RCC 7860 (cell line): Measurements from ENCODE around the gene PMM2.

Experiments used
- DNase-seq: peaks from one replicate; pipeline ENCODE4 v3.0.0-alpha.2; 2015; ENCODE audit warnings: low spot score
- FAIRE-seq: peaks from 2 replicates; lab custom pipeline; 2012; peaks lifted over from hg19 to GRCh38; lab: Jason Lieb, UNC

Gene PMM2

DNA sequence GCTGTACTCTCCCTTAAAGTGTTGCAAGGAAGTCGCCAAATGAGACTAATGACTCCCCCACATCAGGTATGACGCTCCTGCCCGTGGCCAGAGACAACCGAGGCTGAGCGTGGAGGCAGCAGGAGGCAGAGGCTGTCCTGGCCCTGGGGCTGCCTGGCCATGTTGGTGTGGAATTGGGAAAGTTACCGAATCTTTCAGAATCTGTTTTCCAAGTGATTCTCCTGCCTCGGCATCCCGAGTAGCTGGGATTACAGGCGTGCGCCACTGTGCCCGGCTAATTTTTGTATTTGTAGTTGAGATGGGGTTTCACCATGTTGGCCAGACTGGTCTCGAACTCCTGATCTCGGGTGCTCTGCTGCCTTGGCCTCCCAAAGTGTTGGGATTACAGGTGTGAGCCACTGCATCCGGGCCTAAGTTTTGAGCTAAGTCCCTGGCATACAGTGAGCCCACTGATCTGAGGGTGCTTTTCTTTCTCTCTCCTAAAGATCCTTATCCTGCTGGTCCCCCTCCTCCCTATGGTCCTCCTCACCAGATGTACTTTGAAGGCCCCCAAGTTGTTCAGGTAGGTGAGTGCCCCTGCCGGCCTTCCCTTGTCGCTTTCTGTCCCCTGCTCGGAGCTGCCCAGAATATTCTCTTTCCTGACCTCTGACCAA lies 85.2 kb downstream of the PMM2 start:
- DNase-seq, result no peak
- FAIRE-seq, result no peak

DNA sequence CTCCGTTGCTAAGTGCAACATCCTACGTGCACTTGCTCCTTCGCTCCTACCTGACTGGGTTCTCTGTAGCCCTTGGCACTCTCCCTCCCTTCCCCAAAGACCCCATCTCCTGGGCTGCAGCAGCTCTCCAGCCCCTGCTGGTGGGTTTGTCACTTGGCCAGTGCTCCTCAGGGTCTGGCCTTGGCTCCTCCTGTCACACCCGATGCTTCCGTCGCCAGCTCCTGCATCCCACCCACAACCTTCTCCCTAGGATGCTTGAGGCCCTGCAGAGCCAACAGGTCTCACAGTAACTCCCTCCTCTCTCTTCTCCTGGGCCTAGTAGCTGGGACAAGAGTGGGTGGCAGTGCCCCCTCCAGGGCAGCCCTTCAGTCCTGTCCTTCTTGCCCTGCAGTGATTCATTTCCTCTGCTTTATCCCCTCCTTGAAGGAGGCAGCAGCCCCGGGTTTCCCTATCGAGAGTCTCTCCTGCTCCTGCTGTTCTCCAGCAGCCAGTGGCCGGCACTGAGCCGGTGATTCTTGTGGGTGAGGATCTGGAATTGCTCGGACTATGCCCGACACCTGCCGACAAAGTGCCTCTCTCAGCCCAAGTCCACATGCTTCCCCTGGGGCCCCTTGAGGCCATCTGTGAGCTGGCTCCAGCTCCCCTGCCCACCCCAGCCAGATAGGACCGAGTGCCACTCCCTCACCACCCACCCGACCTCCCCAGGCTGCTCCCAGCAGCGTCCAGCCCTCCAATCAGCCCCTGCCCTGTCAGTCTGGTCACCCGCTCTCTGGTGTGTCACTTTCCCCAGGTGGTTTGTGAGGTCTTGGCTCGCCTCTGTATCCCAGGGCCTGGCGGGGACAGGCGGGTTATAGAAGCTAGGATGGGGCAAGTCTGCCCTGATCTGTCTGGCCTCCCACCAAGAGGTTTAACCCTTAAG lies 88.3 kb downstream of the PMM2 start:
- DNase-seq, result peak; percentile 59
- no peak for FAIRE-seq

DNA sequence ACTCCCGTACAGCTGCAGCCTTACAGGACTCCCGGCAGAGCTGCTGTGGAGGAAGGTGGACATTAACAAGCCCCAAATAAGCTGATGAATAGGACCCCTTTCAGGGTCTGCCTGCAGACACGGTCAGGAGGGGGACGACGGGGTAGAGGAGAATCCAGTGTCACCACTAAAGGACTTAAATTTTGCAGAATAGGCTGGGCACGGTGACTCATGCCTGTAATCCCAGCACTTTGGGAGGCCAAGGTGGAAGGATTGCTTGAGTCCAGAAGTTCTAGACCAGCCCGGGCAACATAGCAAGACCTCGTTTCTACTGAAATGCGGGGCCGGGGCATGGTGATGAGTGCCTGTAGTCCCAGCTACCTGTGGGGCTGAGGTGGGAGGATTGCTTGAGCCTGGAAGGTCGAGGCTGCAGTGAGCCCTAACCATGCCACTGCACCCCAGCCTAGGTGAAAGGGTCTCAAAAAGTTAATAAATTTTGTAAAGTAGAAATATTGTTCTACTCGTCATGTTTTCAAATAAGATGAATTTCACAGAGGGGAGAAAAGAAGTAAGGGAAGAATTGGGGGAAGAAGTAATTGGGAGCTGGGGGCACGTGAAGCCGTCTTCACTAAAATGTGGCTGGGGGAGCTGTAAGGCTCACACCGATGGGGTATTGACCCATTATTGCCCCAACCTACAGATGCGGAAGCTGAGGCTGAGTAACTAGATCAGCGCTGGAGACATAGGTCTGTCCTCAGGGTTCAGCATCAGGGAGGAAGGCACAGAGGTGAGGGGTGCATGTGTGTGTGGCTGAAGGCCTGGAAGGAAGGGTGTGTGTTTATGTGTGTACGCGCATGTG lies 89.2 kb downstream of the PMM2 start:
- no peak for DNase-seq
- no peak for FAIRE-seq

DNA sequence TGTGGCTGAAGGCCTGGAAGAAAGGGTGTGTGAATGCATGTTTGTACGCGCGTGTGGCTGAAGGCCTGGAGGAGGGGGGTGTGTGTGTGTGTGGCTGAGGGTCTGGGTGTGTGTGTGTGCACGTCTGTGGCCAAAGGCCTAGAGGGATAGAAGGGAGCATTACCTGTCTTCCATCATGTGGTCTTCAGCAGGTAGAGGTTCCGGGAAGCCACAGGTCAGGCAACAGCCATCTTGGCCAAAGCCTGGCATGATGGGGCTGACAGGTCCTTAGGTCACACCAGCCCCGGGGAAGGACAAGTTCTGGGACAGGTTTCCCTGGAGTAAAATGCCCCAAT lies 89.8 kb downstream of the PMM2 start:
- FAIRE-seq, result no peak
- DNase-seq, result no peak

DNA sequence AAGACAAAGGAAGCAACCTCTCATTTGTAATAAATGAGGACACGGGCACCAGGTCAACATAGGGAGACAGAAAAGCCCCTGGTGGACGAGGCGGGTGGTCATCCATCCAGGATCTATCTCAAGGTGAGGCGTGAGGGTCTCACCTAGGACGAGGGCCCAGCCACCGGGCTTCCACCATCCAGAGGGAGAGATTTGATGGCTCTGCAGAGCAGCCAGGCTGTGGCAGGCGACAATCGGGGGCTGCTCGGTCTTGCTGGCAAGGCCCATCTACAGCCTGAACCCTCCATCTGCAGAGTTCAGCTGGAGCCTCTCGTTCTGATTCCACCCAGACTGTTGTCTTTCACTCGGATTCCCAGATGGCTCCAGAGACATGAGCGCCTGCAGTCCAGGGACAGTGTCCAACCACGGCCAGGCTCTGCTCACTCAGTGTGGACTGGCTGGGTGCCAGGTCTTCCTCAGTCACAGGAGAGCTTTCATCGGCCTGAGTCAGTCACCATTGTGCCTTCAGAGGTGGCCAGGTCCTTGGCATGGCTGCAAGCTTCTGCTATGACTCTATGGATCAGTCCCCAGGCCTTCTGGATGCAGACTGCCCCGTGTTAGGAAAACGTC lies 90.4 kb downstream of the PMM2 start:
- FAIRE-seq (peak; percentile 80), DNase-seq (peak; percentile 85)

DNA sequence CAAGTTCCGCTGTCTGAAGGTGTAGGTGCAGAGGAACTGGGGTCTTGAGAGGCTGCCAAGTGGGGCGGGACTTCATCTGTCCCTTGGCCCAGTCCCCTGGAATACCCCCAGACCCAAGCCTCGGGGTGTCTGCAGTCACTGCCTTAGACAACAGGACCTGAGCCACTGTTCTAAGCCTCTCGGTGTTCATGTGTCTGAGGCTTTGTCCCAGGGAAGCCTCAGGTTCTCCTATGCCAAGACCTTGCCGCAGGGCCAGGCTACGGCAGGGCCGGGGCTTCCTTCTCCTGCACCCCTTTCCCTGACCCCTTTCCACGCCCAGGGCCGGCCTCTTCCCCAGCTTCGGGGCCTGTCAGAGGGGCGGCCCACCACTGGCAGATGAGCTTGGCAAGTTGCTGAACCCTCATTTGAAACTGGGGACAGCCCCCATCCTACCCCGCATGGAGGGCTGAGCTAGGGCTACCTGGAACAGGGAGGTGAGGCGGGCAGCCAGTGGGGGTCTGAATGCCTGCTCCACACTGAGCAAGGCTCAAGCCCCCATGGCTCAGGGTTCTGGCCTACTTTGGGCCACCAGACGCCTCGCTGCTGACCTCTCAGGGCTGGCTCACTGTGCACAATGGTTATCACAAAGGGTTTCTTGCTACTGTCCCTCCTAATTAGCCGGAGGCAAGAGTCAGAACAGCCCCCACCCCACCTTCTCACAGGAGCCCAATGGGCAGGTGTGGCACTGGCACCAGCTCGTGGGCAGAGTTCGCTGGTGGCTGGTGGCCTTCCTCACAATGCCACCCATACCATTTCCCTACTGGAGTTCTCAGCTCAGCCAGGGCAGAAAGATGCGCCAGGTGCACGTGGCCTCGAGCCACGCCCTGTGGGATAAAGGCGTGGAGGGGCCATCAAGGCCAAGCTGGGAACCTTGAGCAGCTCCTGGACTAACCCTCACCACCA lies 91.6 kb downstream of the PMM2 start:
- no peak for DNase-seq

DNA sequence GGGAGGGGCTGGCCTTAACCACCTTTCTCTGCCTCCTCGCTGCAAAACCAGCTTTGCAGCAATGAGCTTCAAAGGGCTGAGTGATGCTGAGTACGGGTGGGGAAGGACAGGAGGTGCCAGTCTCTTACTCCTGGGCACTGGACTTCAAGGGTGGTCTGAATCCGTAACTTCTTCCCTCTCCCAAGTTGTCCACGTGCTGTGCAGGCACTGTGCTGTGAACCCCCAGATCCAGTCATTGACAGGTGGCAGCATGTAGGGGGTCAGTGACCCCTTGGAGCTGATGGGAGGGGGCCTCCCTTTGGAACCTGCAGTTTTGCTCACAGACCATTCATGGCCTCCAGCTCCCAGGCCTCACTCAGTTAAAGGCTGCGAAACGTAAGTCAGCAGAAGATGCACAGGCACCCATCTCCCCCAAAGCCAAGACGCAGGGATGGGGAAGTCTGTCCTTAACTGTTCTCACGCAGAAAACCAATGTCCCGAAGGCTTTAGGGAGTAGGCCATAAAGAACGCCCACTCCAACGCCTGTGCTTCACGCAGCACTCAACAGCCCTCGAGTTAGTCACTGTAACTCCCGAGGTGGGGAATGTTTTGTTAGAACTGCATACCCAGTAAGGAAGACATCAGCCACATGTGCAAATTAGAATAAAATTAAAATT lies 92.4 kb downstream of the PMM2 start:
- FAIRE-seq, result no peak
- DNase-seq, result no peak

More for the DNA sequence above, 91.6 kb downstream of the PMM2 start:
- FAIRE-seq, result no peak

DNA sequence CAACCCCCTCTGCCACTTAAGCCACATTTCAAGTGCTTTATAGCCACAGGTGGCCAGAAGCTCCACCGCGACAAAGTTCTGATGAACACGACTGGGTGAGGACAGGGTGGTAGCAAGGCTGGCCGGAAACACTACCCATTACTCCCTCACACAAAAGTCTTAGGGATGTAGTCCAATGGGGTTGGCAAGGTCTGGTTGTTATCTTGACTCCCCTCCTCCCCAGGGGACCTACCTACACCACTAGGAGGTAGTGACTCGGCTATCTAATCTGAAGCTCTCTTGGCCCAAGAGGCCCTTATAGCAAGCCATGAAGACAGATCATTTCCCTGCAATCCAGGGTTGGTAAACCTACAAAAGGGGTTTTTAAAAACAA lies 92.9 kb downstream of the PMM2 start:
- FAIRE-seq, result no peak
- DNase-seq, result no peak

DNA sequence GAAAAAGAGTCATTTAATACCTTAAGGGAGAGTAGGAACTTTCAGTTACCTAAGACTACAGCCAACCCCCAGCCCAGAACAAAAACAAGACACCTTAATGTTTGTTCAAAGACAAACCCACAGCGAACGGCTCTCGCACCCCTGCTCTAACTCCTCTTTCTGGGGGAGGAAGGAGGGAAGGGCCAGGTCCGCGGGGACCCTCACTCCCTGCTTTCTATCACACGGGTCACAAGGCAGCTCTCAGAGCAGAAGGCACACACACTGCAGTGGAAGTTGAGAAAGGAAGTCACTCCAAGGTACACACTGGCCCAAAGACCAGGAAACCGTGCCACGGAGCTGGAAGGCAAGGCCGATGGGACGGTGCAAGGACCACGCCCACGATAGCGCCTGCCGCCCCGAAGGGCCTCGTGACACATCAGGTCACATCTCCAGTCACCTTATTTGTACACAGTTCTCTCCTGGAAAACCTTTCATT lies 94.5 kb downstream of the PMM2 start:
- no peak for FAIRE-seq

DNA sequence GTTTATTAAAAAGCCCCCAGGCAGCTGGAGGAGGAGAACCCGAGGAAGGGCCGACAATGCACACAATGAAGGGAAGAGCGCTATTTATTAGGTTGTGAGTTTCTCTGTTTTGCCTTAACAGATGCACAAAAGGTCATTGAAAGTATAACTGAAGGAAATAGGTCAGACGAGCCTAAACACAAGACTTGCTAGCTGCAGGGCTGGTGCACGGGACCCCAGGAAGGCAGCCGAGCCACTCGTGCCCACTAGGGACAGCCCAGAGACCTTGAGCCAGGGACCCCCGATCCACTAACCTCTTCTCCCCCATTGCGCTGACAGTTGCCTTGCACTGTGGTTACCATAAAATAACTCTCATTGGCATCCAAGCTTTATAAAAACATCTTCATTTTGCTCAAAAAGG lies 95.8 kb downstream of the PMM2 start:
- DNase-seq, result no peak
- FAIRE-seq, result no peak

More for the DNA sequence above, 94.5 kb downstream of the PMM2 start:
- DNase-seq, result no peak

DNA sequence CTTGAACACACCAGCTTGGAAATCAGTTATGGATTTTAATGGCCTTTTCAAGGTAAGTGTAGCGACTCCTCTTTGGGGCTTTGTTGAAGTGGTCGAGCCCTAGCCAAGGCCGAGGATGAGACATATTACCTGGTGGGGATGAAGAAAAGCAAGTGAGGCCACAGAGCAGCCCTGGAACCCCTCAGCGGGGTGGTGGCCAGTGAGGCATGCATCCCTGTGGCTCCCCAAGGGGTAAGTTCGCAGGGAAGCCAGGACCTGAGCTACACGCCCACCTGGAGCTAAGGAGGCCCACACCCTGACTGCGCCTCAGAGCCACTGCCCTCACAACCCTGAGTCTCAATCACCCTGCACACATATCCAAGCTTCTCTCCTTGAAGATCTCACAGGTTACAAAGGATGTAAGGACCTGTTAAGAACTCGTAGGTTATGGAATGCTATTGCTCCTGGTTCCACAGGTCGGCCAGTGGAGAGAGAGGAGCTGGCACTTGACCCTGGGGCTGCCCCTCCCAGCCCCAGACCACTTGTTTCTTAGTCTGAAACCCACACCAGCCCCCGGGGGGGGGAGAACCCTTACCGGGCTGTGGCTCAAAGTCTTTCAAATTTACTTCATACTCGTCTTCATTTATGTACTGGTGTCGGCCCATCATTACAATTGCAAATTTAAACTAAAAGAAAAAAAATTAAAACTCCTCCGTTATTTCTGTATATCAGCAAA lies 96.5 kb downstream of the PMM2 start:
- no peak for FAIRE-seq
- DNase-seq, result no peak

DNA sequence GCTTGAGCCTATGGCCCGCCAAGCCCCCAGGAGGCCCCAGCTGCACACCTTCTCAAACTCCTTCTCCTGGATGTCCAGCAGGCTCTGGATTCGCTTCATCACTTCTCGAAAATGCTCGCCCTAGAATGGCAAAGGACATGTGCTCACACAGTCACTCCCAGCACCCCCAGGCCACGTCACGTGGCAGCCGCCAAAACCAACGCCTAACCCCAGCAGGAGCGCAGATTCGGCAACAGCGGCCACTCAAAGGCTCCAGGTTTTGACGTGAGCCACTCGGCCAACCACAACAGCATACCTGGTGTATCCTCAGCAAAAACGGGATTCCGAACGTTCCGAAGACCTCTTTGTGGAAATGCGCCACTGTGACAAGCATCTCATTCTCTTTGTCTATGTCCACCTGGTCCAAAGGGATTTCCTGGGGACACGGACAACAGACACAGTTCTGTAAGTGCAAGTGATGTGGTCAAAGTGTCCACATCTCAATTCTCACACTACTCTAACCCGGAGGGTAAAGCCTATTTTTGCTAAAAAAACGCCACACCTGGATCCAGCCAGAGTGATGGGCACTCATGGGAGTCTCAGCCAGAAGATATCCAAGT lies 97.2 kb downstream of the PMM2 start:
- no peak for FAIRE-seq
- DNase-seq, result no peak

DNA sequence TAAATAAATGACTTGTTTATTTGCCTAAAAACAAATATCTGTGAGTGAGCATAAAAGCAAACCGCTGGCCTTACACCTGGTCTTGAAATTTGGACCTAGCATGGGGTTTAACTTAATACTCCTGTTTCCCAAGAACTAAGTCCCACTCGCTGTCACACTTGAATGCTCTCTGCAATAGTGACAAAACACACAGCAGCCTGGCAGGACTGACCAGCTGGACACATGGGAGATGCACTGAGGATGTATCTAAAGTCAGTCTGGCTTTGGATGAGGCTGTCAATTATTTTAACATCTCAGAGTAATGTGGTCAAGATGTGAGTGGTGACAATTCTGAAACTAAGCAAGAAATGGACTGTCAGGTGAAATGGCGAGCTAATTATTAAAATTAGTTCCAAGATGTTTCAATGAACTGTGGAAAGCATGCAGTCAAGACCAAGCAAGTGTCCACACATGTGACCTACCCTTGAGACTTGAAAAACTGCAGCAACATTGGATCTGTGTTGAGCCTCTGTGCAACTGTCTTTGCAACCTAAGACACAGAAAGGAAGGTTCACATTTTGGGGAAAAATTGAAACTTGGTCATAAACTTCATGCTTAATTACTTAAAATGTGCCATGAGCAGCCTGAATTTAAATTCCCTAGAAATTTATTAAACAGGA lies 101.2 kb downstream of the PMM2 start:
- FAIRE-seq (no peak), DNase-seq (no peak)
